EL (cell line): ENCODE data around the gene TNS3.

Experiments used
- DNase-seq: peaks from one replicate; pipeline ENCODE4 v3.0.0-alpha.2; 2016

TNS3 gene

GRCh38 chr7:47314248-47314647 lies 267.7 kb downstream of the TNS3 start:
- no peak for DNase-seq

GRCh38 chr7:47313564-47313963 lies 268.3 kb downstream of the TNS3 start:
- DNase-seq: no peak

GRCh38 chr7:47311891-47312290 lies 270.0 kb downstream of the TNS3 start:
- DNase-seq: no peak

- DNase-seq: no peak
Observed at GRCh38 chr7:47310020-47310419, 271.9 kb downstream of the TNS3 start.

- DNase-seq: no peak
Observed at GRCh38 chr7:47308808-47309207, 273.1 kb downstream of the TNS3 start.

GRCh38 chr7:47307311-47307710 lies 274.6 kb downstream of the TNS3 start:
- DNase-seq: no peak

GRCh38 chr7:47304727-47305719 lies 276.9 kb downstream of the TNS3 start:
- DNase-seq: no peak

GRCh38 chr7:47303695-47304453 lies 278.0 kb downstream of the TNS3 start:
- no peak for DNase-seq

GRCh38 chr7:47303014-47303694 lies 278.8 kb downstream of the TNS3 start:
- no peak for DNase-seq

- no peak for DNase-seq
Observed at GRCh38 chr7:47302560-47302959, 279.4 kb downstream of the TNS3 start.

- no peak for DNase-seq
Observed at GRCh38 chr7:47301657-47302295, 280.1 kb downstream of the TNS3 start.

GRCh38 chr7:47301105-47301477 lies 280.8 kb downstream of the TNS3 start:
- no peak for DNase-seq

- DNase-seq: no peak
Observed at GRCh38 chr7:47300472-47301104, 281.3 kb downstream of the TNS3 start.

- no peak for DNase-seq
Observed at GRCh38 chr7:47299496-47299895, 282.4 kb downstream of the TNS3 start.

- no peak for DNase-seq
Observed at GRCh38 chr7:47298636-47299035, 283.3 kb downstream of the TNS3 start.

GRCh38 chr7:47297120-47297519 lies 284.8 kb downstream of the TNS3 start:
- no peak for DNase-seq

GRCh38 chr7:47295606-47296005 lies 286.3 kb downstream of the TNS3 start:
- no peak for DNase-seq

GRCh38 chr7:47294556-47295222 lies 287.2 kb downstream of the TNS3 start:
- DNase-seq: no peak

GRCh38 chr7:47293884-47294555 lies 287.9 kb downstream of the TNS3 start:
- no peak for DNase-seq

- DNase-seq: no peak
Observed at GRCh38 chr7:47292832-47293309, 289.0 kb downstream of the TNS3 start.
